GM18508 (cell line): ENCODE measurements around the gene TMEM131.
"Not testable (repeated sequence)": the region's sequence is repeated elsewhere in the genome, so short reads cannot be mapped to it uniquely, and the experiment has no call there.

Experiments used
- ATAC-seq: cut with Tn5 transposase; IDR thresholded peaks from one replicate; pipeline ENCODE4 v1.9.1; 2021; ENCODE audit warnings: moderate number of reproducible peaks; ENCODE audit not compliant: insufficient read depth, unreplicated experiment

The TMEM131 gene

DNA sequence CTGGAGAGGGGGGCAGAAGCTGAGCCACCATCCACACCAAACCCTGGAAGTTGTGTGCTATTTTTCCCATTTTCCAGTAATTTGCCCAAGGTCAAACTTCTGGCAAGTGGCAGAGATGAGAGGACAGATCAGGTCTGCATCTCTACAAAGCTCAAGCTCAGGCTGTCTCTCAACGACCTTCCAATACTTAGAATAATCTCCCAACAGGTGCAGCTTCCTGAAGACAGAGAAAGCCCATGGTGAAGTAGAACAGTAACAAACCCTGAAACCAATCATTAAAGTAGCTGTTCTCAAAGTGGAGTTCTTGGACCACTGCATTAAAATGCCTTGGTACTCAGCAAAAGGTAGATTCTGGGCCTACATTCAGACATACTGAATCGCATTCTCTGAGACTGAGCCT lies 37.6 kb downstream of the TMEM131 start:
- ATAC-seq = no peak

- ATAC-seq = no peak
Measured at GRCh38 chr2:97957432-97958183, 38.1 kb downstream of the TMEM131 start.

DNA sequence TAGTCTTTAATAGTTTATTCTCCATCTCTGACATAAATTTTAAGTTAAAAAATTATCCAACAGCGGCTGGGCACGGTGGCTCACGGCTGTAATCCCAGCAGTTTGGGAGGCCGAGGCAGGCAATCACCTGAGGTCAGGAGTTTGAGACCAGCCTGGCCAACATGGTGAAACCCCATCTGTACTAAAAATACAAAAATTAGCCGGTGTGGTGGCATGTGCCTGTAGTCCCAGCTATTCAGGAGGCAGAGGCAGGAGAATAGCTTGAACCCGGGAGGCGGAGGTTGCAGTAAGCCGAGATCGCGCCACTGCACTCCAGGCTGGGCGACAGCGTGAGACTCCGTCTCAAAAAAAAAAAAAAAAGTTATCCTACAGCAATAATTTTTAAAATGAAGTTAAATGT lies 39.0 kb downstream of the TMEM131 start:
- ATAC-seq = not testable (repeated sequence)

GRCh38 chr2:97953853-97954252 lies 41.9 kb downstream of the TMEM131 start:
- no peak for ATAC-seq

- no peak for ATAC-seq
Measured at GRCh38 chr2:97952357-97952756, 43.4 kb downstream of the TMEM131 start.

GRCh38 chr2:97951155-97951680 lies 44.5 kb downstream of the TMEM131 start:
- no peak for ATAC-seq

- no peak for ATAC-seq
Measured at GRCh38 chr2:97950329-97951154, 45.2 kb downstream of the TMEM131 start.

- no peak for ATAC-seq
Measured at GRCh38 chr2:97948926-97949325, 46.8 kb downstream of the TMEM131 start.

DNA sequence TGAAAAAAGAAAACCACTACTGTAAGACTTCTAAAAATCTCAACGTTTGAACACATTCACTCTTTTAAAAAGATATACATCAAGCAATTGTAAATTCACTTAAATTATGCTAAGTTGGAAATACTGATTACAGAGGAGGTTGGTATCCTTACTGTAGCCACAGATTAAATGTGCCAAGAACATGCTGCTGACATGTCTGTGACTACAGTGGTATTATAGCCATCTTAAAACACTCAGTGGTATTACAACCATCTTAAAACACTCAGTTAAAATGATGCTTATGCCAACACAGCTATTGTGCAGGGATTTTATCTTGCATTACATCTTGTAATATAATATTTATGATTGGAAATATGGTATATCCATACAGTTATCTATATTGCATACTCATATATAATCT lies 50.0 kb downstream of the TMEM131 start:
- no peak for ATAC-seq

DNA sequence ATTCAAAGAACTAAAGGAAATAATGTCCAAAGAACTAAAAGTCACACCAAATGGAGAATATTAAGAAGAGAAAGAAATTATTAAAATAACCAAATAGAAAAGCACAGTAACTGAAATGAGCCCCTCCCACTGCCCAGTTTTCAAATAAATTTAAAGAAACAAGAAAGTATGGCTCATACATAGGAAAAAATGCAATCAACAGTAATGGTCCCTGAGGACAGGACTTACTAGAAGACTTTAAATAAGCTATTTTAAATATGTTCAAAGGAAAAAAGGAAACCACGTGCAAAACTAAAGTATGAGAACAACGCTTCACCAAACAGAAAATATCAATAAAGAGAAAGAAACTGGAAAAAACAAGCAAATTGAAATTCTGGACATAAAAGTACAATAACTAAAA lies 58.9 kb downstream of the TMEM131 start:
- ATAC-seq = no peak

GRCh38 chr2:97936199-97936598 lies 59.5 kb downstream of the TMEM131 start:
- ATAC-seq = no peak

GRCh38 chr2:97935719-97936161 lies 60.0 kb downstream of the TMEM131 start:
- ATAC-seq = no peak

GRCh38 chr2:97932975-97933662 lies 62.6 kb downstream of the TMEM131 start:
- no peak for ATAC-seq

DNA sequence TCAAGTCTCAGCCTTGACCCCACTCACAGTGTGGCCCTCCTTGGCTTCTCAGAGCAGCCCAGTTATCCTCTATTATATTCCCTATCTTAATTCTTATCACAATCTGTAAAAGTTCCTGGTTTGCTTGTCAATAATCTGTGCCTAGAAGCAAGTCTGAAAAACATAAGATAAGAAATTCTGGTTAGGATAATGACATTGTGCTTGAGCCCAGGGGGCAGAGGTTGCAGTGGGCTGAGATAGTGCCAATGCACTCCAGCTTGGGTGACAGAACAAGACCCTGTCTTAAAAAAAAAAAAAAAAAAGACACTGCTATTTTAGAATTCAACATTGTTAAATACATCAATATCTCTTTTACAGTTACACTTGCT lies 63.9 kb downstream of the TMEM131 start:
- no peak for ATAC-seq

DNA sequence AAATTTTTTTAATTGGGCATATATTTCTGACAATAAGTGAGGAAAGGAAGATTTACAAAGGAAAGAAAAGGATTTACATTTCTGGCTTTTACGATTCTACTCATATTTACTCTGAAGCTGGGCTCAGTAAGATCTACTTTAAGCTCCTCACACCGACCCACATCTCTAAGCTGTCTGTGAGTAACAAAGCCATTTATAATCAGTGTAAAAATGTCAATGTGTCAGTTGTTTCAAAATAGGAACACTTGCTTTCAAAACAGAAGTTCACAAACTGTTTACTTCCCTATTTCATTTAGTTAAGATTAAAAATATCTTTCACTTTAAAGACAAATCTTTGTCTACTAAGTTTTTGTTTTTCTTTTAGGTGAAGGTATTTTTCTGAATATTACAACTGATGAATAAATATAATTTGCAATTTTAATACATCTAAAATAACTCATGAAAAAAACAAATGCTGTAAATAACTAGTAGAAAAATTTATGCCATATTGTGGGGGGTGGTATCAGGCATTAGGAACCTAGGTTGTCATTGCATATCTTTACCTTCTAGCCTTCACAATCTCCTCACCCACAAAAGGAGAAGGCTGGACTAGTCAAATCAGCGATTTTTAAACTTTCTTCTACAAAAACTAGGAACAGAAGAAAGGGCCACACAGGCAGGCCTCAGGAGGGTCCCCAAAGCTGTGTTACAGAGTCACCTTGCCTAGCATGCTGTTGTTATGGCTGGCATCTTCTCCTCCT lies 64.5 kb downstream of the TMEM131 start:
- no peak for ATAC-seq

DNA sequence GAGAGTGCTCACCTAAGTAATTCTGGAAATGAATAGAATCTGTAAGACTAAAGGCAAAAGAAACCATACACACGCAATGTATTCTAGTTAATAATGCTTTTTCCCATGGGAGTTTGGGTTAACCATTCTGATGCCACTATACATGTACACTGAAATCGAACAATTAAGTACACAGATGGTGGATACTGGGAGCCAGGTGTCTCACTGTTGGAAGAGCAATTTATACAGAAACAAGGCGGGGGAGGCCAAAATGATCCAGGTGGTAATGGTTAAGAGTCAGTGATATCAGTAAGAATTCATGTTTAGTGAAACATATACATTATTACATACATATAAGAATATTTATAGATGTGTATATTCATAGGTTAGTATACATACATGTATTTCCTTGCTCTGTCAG lies 67.2 kb downstream of the TMEM131 start:
- ATAC-seq = no peak

DNA sequence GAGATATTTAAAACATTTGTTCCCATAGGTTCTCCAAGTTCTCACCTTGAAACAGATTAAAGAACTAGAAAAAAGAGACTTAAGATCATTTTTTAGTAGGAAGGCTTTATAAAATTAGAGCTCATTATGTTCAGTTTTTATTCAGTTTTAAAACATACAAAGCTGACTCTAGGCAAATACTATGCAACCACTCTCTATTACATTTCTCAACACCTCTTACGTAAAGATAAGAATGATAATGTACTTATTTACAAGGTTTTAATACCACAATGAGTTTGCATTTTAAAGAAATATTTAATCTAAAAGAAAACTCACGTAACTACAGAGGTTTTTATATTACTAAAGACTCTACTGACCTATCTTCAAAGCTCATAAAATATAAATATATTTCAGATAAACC lies 68.8 kb downstream of the TMEM131 start:
- ATAC-seq = no peak

DNA sequence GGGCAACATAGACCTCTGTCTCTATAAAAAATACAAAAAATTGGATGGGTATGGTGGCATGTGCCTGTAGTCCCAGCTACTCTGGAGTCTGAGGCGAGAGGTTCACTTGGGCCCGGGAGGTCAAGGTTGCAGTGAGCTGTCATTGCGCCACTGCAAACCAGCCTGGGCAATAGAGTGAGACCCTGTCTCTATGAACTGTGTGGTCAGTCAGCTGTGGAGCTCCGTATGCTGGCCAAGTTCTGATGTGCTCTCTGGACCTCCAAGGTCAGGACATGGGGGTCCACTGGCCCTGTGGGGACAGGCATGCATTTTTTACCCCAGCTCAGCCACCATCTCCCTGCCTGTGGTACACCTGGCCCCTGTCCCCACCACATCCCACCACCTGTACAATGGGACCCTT lies 71.6 kb downstream of the TMEM131 start:
- no peak for ATAC-seq

- no peak for ATAC-seq
Measured at GRCh38 chr2:97919858-97920257, 75.9 kb downstream of the TMEM131 start.

DNA sequence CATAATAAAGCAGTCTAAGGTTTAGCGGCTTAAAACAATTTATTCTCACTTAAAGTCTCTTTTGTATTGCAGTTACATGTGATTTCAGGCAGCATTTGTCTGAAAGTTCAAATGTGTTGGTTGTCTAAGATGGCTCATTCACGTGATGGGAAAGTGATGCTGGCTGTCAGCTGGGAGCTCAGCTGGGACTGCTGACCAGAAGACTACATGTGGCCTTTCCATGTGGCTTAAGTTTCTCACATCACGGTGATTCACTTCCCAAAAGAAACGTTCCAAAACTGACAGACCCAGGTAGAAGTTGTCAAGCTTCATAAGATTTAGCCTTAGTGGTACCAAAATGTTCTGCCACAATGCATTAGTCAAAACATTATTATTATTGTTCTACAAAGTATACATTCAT lies 76.9 kb downstream of the TMEM131 start:
- no peak for ATAC-seq
